GM21529 (cell line): ENCODE measurements around the gene CHST12.
A peak's percentile ranks its signal among the peaks of the same experiment; 100 is the strongest.
"Not testable (repeated sequence)": the region's sequence is repeated elsewhere in the genome, so short reads cannot be mapped to it uniquely, and the experiment has no call there.

ENCODE experiments used
- ATAC-seq: cut with Tn5 transposase; IDR thresholded peaks from one replicate; pipeline ENCODE4 v1.9.1; 2021; ENCODE audit not compliant: unreplicated experiment

CHST12 gene

GRCh38 chr7:2403718-2404648 lies 572 bp downstream of the CHST12 start:
- ATAC-seq, result peak; percentile 7

DNA sequence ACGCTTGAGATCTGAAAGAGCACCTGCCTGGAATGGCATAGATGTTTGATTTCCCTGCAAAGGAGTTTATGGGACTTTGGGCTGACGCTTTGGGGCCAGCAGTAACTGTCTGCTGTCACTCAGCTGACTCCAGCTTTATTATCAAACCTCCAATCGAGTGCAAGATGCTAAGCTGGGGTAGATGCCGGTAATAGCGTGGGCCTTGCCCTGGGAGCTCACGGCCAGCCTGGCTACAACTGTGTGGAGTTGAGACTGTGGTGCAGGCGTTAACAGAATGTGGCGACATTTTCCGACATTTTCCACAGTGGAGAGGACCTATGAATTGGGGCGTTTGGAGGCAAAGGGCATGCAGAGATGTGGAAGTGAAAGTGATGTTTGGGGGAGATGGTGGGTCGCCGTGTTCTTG lies 1.3 kb downstream of the CHST12 start:
- ATAC-seq, result no peak

DNA sequence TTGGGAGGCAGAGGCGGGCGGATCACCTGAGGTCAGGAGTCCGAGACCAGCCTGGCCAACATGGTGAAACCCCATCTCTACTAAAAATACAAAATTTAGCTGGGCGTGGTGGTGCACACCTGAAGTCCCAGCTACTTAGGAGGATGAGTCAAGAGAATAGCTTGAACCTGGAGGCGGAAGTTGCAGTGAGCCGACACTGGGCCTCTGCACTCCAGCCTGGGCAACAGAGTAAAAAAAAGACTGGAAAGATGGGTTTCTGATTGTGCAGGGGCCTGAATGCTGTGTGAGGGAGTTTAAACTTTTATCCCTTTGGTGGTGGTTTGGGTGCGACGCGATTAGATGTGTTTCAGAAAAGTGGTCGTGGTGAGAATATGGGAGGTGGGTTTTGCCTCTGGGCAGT lies 1.8 kb downstream of the CHST12 start:
- ATAC-seq, result no peak

- ATAC-seq, result peak; percentile 51
Observed at GRCh38 chr7:2405601-2406345, 2.4 kb downstream of the CHST12 start.

GRCh38 chr7:2409745-2410414 lies 6.5 kb downstream of the CHST12 start:
- no peak for ATAC-seq

- ATAC-seq, result no peak
Observed at GRCh38 chr7:2411049-2411448, 7.6 kb downstream of the CHST12 start.

DNA sequence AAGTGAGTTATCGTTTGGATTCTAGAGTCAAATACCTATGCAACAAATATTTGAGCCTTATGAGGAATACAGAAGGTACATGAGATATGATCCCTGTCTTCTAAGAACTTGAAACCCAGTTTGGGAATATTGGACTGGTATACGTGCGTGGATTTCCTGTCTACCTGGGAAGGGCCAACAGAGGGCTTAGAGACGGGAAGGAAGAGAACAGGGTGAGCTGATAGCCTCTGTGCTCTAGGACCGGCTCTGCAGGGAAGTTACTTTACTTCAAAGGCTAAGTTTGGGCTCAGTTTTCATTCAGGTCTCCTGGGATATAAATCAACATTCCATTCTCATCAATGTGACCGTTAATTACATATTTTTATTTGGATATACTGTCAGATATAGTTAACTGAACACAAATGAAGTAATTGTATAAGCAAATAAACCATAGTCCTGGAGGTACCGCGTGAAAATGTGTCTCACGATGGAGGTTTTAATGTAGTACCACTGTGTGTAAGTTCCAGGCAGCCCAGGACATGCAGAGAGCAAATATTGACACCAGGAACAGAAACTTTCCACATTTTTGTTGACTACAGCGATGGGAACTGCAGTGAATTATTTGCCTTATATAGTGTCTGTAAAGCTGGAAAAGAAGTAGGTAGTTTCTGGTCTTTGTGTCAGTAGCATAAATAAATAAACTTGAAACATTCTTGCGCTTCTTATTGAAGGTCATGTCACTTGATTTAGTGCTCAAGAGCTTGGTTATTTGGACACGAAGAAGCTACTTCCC lies 8.6 kb downstream of the CHST12 start:
- ATAC-seq, result no peak

DNA sequence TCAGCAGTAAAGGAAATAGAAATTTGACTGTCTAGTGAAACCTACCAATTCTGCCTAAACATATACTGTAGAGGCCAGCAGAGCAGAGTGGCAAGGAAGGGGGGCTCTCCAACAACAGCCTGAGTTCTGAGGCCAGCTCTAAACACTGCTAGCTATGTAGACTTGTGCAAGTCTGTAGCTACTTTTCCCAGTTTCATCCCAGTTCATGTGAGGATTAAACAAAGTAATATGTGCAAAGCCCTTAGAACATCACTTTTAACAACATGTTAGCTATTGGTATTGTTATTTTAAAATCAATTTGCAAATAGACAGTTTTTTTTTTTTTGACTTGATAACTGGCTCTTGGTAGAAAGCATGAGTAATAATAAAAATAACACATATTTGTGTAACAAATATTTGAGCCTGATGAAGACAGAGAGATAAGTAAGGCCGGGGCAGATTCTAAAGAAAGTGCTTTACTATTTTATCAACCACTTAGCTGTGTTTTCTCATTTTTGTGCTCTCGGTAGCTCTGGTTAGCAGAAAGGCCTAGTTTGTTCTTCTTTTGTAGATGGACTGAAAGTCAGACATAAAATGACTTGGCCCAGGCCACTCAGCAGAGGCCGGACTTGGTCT lies 9.3 kb downstream of the CHST12 start:
- ATAC-seq, result no peak

DNA sequence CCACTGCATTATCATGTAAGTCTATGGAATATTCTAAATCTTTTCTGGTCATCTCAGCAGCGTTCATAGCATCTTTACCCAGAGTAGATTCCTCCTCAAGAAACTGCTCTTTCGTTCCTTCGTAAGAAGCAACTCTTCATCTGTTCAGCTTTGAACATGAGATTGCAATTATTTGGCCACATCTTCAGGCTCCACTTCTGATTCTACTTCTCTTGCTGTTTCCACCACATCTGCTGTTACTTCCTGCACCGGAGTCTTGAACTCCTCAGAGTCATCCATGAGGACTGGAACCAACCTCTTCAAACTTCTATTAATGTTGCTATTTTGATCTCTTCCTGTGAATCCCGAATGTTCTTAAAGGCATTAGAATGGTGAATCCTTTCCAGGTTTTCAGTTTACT lies 12.7 kb downstream of the CHST12 start:
- ATAC-seq, result no peak

DNA sequence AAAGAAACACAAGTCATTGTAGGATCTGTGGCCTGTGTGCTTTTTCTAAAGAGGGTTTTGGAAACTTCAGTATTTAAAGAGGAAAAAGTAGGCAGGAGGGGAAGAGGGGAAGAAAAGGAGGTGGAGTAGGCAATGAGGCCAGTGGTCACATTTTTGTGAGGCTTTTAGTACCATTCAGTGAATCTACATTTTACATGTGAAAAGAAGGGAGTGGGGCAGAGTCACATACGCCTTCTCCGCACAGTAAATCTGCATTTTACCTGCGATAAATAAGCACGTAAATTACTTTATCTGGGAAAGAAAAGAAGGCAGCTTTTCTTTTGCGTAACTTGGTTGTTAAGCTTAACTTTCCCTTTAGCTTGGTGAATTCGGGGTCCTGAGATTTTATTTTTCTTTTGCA lies 13.2 kb downstream of the CHST12 start:
- no peak for ATAC-seq

DNA sequence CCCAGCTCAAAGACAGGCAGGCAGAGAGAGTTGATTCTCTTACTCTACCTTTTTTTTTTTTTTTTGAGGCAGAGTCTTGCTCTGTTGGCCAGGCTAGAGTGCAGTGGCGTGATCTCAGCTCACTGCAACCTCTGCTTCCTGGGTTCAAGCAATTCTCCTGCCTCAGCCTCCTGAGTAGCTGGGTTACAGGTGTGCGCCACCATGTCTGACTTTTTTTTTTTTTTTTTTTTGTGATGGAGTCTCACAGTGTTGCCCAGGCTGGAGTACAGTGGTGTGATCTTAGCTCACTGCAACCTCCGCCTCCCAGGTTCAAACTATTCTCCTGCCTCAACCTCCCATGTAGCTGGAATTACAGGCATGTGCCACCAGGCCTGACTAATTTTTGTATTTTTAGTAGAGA lies 13.8 kb downstream of the CHST12 start:
- not testable (repeated sequence) for ATAC-seq

- no peak for ATAC-seq
Observed at GRCh38 chr7:2417981-2418481, 14.6 kb downstream of the CHST12 start.

GRCh38 chr7:2420216-2420933 lies 17.0 kb downstream of the CHST12 start:
- no peak for ATAC-seq

DNA sequence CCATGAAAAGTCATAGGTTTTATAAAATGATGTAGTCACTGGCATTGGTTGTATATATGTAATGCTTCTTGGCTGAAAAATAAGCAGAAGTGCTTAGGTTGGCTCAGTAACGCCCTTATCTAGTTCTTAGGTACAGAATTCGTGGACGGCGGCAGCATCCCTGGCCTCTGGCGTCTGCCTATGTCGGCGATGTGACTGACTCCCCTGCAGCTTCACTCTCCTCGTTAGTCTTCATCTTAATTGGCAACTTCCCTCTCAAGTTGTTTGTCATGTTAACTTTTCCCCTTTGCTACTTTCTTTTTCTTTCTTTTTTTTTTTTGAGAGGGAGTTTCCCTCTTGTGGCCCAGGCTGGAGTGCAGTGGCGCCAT lies 18.5 kb downstream of the CHST12 start:
- ATAC-seq, result no peak

- no peak for ATAC-seq
Observed at GRCh38 chr7:2425749-2426148, 22.3 kb downstream of the CHST12 start.

GRCh38 chr7:2431260-2431867 lies 28.0 kb downstream of the CHST12 start:
- no peak for ATAC-seq

GRCh38 chr7:2432910-2433712 lies 29.7 kb downstream of the CHST12 start:
- no peak for ATAC-seq
